Measurements from ENCODE around the gene UBE2J2.

Gene UBE2J2

DNA sequence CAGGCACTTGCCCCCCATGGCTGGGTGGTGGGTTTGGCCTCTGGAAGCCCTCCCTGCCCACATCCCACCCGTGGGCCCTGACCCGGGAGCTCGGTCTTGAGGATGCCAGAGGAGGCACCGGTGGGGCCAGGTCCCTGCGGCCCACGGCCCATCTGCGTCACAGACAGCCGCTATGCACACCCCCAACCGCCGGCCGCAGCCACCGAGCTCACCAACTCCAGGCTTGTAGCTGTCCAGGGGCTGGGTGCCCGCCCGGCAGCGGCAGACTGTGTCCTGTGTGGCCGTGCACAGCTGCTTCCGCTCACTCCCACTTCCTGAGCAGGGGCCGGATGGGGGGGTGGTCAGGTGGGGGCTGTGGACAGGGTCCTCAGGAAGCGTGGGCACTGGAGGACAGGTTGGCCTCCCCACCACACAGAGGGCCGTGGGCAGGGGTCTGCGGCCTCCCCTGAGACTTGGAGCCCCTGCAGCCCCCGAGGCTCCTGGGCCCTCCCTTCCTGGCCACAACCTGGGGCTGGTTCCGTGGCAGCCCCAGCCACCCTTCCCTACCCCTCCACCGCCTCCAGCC lies 60.8 kb downstream of the UBE2J2 start:
- Histone ChIP-seq H3K9me3 (ENCODE audit: control insufficient read depth, insufficient read depth, low read length) (no peaks in the 10 kb centered on the region), H3K4me3 (ENCODE audit: low read depth, low read length) (no peak overlapping the region), H3K9ac (ENCODE audit: low read depth, low read length) (no peak overlapping the region), H3K4me1 (ENCODE audit: control insufficient read depth, insufficient read depth, low read length) (no peaks in the 10 kb centered on the region), H3K36me3 (ENCODE audit: control insufficient read depth, insufficient read depth, low read length) (peaks cover 7% of the 10 kb centered on the region), H3K27me3 (ENCODE audit: control insufficient read depth, insufficient read depth, low read length) (no peaks in the 10 kb centered on the region)

DNA sequence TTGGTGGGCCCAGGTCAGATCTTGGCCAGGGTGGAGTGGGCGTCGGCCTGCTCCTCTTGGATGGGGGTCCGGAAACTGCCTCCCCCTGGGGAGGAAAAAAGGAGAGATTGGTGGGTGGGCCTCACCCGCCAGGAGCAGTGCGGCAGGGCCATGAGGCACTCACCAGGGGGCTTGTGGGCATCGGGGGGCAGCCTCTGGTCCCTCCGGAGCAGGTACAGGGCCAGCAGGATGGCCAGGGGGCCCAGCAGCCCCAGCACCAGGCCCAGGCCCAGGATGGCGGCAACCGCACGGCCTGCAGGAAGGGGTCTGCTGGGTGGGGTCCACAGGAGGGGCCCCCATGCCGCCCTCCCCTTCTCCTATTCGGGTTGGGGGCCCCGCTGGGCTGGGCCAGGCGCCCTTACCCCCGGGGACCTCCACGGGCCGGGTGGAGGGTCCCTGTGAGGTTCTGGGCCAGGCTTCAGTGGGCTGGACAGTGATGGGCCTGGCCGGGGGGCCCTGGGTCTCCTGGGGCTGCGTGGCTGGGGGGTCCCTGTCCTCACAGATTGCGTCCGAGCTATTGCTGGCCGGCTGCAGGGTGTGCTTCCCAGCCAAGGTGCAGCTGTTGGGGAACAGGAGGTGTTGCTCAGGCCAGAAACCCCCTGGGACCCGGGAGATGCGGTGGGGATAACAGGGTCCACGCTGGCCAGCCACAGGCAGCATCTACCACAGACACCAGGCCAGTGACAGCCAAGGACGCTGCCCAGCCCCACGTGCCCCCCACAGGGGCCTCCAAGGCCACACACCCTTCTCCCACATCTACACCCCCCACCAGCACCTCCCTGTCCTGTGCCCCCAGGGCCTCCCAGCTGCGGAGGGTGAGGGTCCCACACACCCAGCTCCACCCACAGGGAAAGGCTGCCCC lies 61.9 kb downstream of the UBE2J2 start:
- Histone ChIP-seq H3K27me3 (ENCODE audit: control insufficient read depth, insufficient read depth, low read length) (no peaks in the 10 kb centered on the region), H3K4me3 (ENCODE audit: low read depth, low read length) (no peak overlapping the region), H3K9ac (ENCODE audit: low read depth, low read length) (no peak overlapping the region), H3K36me3 (ENCODE audit: control insufficient read depth, insufficient read depth, low read length) (peaks cover 3% of the 10 kb centered on the region), H3K9me3 (ENCODE audit: control insufficient read depth, insufficient read depth, low read length) (no peaks in the 10 kb centered on the region), H3K4me1 (ENCODE audit: control insufficient read depth, insufficient read depth, low read length) (no peaks in the 10 kb centered on the region)

DNA sequence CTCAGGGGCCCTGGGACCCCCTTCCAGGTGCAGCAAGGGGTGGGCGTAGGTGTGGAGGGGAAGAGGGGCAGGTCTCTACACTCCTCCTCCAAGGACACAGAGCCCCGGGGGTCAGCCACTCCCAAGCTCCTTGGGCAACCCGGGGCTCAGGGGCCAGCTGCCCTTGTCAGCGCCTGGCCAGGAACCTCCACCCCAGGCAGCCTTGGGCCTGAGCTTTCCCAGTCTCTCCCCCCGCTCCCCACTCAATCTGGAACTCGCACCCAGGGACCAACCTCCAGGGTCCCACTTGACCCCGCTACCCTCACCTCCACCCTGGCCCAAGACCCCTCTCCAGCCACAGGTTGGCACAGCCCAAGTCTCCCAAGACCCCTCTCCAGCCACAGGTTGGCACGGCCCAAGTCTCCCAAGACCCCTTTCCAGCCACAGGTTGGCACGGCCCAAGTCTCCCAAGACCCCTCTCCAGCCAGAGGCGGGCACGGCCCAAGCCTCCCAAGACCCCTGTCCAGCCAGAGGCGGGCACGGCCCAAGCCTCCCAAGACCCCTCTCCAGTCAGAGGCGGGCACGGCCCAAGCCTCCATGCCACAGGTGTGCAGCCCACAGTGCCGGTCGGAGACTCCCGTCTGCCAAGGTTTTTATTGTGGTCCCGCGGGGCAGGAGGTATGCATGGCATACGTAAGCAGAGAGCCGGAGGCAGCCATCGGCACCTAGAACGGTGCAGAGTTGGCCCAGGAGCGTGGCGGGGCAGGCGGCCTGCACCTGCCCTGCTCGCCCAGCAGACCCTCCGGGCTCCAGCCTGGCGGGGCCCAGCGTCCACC lies 62.7 kb downstream of the UBE2J2 start:
- Histone ChIP-seq H3K27me3 (ENCODE audit: control insufficient read depth, insufficient read depth, low read length) (peaks cover 3% of the 10 kb centered on the region), H3K9me3 (ENCODE audit: control insufficient read depth, insufficient read depth, low read length) (no peaks in the 10 kb centered on the region), H3K36me3 (ENCODE audit: control insufficient read depth, insufficient read depth, low read length) (peaks cover 2% of the 10 kb centered on the region), H3K4me1 (ENCODE audit: control insufficient read depth, insufficient read depth, low read length) (no peaks in the 10 kb centered on the region), H3K9ac (ENCODE audit: low read depth, low read length) (no peak overlapping the region), H3K4me3 (ENCODE audit: low read depth, low read length) (no peak overlapping the region)

DNA sequence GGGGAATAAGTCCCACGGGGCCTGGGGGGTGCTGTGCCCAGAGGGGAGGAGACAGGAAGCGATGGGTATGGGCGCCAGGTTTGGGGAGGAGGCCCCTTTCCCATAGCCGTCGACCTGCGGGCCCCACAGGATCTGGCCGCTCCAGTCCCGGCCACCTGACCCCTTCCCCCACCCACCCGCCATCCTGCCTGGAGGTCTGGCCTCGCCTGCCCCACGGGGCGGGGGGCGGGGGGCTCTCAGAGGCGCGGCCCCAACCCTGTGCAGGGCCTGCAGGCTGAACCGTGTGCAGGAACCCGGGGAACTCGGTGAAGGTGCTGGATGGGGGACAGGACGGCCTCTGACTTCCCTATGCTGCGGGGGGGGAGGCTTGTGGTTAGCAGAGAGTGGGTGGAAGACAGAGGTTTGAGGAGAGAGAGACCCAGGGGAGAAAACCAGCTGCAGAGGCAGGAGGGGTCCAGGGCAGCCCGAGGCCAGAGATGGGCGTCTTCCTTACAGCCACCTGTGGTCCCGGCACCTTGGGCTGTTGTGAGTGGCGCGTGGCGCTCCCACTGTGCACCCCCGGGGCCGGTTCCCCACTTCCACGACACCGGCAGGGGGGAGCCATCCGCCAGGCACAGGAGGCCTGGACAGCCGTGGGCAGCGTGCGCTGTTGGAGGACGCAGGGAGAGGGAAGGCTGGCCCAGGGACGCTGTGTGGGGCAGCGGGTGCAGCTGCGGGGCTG lies 64.8 kb downstream of the UBE2J2 start:
- Histone ChIP-seq H3K27me3 (ENCODE audit: control insufficient read depth, insufficient read depth, low read length) (peaks cover 5% of the 10 kb centered on the region), H3K9ac (ENCODE audit: low read depth, low read length) (no peak overlapping the region), H3K9me3 (ENCODE audit: control insufficient read depth, insufficient read depth, low read length) (no peaks in the 10 kb centered on the region), H3K36me3 (ENCODE audit: control insufficient read depth, insufficient read depth, low read length) (no peaks in the 10 kb centered on the region), H3K4me3 (ENCODE audit: low read depth, low read length) (no peak overlapping the region), H3K4me1 (ENCODE audit: control insufficient read depth, insufficient read depth, low read length) (no peaks in the 10 kb centered on the region)

DNA sequence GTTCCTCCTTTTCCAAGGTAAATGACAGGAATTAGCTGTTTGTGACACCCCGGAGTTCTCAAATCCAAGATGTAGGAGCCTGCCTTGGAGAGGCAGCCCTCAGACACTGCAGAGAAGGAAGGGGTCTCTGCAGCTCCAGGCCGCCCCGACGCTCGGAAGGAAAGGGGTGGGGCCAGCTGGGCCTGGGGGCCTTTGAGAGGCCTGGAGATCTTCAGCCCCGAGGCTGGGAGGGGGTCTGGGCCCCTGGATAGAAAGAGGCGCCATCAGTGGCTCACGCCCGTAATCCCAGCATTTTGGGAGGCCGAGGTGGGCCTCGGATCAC lies 66.1 kb downstream of the UBE2J2 start:
- no peak overlapping the region for H3K9ac ChIP-seq (ENCODE audit: low read depth, low read length)
- no peaks in the 10 kb centered on the region for H3K36me3 ChIP-seq (ENCODE audit: control insufficient read depth, insufficient read depth, low read length)
- H3K27me3 ChIP-seq (ENCODE audit: control insufficient read depth, insufficient read depth, low read length): peaks cover 5% of the 10 kb centered on the region
- no peaks in the 10 kb centered on the region for H3K9me3 ChIP-seq (ENCODE audit: control insufficient read depth, insufficient read depth, low read length)
- no peaks in the 10 kb centered on the region for H3K4me1 ChIP-seq (ENCODE audit: control insufficient read depth, insufficient read depth, low read length)
- H3K4me3 ChIP-seq (ENCODE audit: low read depth, low read length): no peak overlapping the region

DNA sequence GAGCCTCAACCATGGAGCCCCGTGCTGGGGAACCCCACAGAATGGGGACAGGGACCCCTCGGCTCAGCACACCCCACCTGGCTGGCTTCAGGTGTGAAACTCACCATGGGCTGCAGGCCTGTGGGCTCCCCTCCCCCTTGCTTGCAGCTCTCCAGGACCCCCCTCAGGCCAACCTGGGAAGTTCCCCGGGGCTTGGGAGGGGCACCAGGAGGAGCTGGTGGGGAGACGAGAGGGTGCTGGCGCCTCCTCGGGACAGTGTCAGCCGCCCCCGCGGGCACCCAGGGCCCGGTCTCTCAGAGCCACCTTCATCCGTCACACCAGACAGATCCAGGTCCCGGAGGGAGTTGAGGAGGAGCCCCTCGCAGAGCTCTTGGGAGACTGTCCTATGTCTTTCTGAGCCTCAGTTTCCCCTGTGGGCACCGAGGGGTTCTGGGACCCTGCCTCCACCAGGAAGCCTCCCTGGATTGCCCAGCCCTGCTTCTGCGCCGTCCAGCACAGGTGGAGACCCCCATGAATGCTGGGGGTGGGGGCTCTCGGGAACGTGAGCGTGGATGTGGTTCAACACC lies 66.6 kb downstream of the UBE2J2 start:
- Histone ChIP-seq H3K36me3 (ENCODE audit: control insufficient read depth, insufficient read depth, low read length) (no peaks in the 10 kb centered on the region), H3K9ac (ENCODE audit: low read depth, low read length) (no peak overlapping the region), H3K4me3 (ENCODE audit: low read depth, low read length) (no peak overlapping the region), H3K9me3 (ENCODE audit: control insufficient read depth, insufficient read depth, low read length) (no peaks in the 10 kb centered on the region), H3K4me1 (ENCODE audit: control insufficient read depth, insufficient read depth, low read length) (no peaks in the 10 kb centered on the region), H3K27me3 (ENCODE audit: control insufficient read depth, insufficient read depth, low read length) (peaks cover 5% of the 10 kb centered on the region)

DNA sequence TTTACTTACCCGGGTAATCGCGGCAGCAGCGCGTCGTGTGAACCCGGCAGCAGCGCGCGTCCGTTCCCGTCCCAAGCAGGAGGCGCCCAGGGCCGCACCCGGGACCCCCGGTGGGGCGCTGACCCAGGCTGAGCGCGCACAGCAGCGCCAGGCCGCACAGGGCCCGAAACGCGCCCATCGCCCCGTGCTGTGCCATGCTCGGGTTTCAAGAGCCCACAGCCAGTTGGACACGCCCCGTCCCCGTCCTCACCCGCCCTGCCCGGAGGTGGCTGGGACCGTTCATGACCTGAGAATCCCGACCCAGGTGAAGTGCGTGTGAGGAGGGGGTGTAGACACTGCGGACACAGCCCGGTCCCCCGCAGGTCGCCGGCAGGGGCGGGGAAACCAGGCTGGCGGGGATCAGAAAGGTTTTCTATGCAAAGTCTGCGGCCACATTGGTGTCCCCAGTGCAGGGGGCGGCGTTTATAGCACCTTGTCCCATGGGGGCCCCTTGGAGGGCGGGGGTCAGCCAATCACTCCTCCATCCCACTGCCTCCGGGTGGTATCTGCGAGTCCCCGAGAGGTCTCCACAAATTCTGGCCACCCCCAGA lies 67.2 kb downstream of the UBE2J2 start, which contains the start of gene TNFRSF18:
Gene TNFRSF18, minus strand, starts transcription at position 217 of the 590 bp plus-strand sequence. Its CDS starts 21 bp downstream, at position 196.
- no peak within 1 kb of the TSS for H3K9ac ChIP-seq (ENCODE audit: low read depth, low read length)
- H3K4me3 ChIP-seq (ENCODE audit: low read depth, low read length): peak within 1 kb of the TSS; percentile 22

DNA sequence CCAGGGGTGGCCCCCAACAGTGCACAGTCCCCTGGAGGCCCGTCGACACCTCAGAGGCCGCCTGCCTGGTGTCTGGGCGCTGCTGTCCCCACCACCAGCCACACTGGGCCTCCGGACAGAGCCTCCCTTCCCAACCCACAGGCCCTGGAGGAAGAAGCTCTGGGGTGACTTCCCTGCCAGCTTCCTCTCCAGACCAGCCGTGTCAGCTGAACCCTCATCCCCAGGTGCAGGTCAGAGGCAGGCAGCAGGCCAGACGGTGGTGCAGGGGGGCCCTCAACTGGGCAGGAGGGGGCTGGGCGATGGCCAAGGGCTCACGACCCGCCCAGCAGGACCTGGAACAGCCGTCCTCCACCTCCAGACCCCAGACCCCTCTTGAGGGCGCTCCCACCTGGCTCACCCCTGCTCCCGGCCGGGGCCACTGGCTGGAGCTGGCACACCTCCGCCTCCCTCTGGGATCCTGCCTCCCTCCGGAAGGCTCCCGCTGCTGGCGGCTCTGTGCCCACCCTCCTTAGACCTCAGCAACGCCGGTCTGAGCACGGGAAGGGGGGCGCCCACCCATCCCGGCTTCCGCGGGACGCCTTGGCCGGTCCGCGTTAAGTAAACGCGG lies 67.8 kb downstream of the UBE2J2 start:
- peaks cover 5% of the 10 kb centered on the region for H3K27me3 ChIP-seq (ENCODE audit: control insufficient read depth, insufficient read depth, low read length)
- no peaks in the 10 kb centered on the region for H3K4me1 ChIP-seq (ENCODE audit: control insufficient read depth, insufficient read depth, low read length)
- no peak overlapping the region for H3K9ac ChIP-seq (ENCODE audit: low read depth, low read length)
- no peaks in the 10 kb centered on the region for H3K36me3 ChIP-seq (ENCODE audit: control insufficient read depth, insufficient read depth, low read length)
- H3K4me3 ChIP-seq (ENCODE audit: low read depth, low read length): peak overlapping the region; percentile 22
- H3K9me3 ChIP-seq (ENCODE audit: control insufficient read depth, insufficient read depth, low read length): no peaks in the 10 kb centered on the region

More for the DNA sequence above, 67.2 kb downstream of the UBE2J2 start, which contains the start of gene TNFRSF18:
- peaks cover 5% of the 10 kb centered on the region for H3K27me3 ChIP-seq (ENCODE audit: control insufficient read depth, insufficient read depth, low read length)
- H3K9me3 ChIP-seq (ENCODE audit: control insufficient read depth, insufficient read depth, low read length): no peaks in the 10 kb centered on the region
- H3K4me1 ChIP-seq (ENCODE audit: control insufficient read depth, insufficient read depth, low read length): no peaks in the 10 kb centered on the region
- no peaks in the 10 kb centered on the region for H3K36me3 ChIP-seq (ENCODE audit: control insufficient read depth, insufficient read depth, low read length)

DNA sequence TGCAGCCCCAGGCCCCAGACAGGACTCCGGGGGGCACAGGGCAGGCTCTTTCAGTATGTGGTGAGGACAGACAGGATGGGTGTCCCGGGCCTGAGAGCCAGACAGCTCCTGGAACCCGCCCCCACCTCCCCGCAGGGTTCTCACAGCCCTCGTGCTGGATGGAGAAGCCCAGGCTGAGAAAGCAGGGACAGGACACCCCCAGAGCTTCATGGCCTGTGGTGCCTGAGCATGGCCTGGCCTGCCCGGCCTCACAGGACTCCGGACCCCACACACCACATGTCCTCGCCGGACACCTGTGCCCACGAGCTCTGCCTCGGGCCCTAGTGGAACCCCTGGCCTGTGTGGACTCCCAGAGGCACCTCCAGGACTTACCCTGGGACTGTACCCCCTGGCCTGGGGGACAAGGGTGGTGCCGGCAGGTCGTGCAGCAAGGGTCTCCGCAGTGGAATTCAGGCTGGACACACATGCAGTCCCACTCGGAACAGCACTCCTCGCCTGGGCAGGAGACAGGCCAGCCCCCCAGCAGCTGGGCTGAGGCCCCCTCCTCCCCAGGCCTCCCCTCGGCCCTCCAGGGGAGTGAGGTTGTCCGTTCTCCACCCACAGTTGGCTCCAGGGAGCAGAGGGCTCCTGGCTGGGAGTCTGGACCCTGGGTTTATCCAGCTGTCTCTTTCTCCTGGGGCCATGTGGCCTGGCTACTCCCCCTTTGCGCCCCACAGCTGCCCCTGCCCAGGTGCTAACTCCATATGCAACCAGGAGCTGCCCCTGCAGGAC lies 68.5 kb downstream of the UBE2J2 start:
- H3K9me3 ChIP-seq (ENCODE audit: control insufficient read depth, insufficient read depth, low read length): no peaks in the 10 kb centered on the region
- no peaks in the 10 kb centered on the region for H3K4me1 ChIP-seq (ENCODE audit: control insufficient read depth, insufficient read depth, low read length)
- H3K27me3 ChIP-seq (ENCODE audit: control insufficient read depth, insufficient read depth, low read length): peaks cover 5% of the 10 kb centered on the region
- no peak overlapping the region for H3K4me3 ChIP-seq (ENCODE audit: low read depth, low read length)
- H3K9ac ChIP-seq (ENCODE audit: low read depth, low read length): no peak overlapping the region
- no peaks in the 10 kb centered on the region for H3K36me3 ChIP-seq (ENCODE audit: control insufficient read depth, insufficient read depth, low read length)

DNA sequence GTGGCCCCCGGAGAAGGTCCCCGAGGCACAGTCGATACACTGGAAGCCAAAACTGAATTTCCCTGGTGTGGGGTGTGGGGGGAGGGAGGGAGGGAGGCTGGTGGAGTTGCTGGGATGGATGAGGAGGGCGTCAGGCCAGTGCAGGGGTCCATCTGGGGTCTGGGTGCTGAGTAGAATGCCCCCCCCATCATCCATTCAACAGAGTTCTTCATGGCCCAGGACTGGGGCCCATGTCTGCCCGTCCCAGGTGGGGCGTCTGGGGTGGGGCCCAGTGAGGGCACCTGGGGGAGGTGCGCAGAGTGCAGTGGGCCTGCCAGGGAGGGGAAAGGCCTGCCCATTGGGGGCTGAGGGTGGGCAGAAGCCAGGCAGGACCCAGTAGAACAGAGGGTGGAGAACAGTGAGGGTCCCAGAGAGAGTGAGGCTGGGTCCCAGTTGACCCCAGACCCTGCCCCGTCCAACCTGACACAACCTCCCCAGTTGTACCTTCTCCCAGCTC lies 69.2 kb downstream of the UBE2J2 start:
- no peaks in the 10 kb centered on the region for H3K9me3 ChIP-seq (ENCODE audit: control insufficient read depth, insufficient read depth, low read length)
- peaks cover 5% of the 10 kb centered on the region for H3K27me3 ChIP-seq (ENCODE audit: control insufficient read depth, insufficient read depth, low read length)
- no peaks in the 10 kb centered on the region for H3K36me3 ChIP-seq (ENCODE audit: control insufficient read depth, insufficient read depth, low read length)
- no peak overlapping the region for H3K4me3 ChIP-seq (ENCODE audit: low read depth, low read length)
- H3K9ac ChIP-seq (ENCODE audit: low read depth, low read length): no peak overlapping the region
- H3K4me1 ChIP-seq (ENCODE audit: control insufficient read depth, insufficient read depth, low read length): no peaks in the 10 kb centered on the region
